ENCODE results near the gene OXSM.

The OXSM gene

DNA sequence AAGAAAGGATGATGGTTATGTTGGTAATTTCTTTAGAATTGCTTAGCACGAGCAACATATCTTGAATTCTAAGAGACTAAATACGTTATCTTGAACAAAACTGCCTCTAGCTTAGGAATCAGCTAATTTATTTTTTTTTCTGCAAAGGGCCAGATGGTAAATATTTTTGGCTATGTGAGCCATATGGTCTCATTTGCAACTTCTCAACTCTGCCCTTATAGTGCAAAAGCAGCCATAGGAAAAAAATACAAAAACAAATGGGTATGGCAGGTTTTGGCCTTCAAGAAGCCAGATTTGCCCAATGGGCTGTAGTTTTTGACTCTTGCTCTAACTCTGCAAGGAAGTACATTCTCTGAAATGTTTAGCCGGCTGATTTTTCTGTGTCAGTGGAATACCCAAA is 11.9 kb downstream of the OXSM start:
- FAIRE-seq = no peak
- no peak for DNase-seq (ENCODE audit: extremely low spot score, insufficient read length, low read depth)

- no peak for DNase-seq (ENCODE audit: extremely low spot score, insufficient read length, low read depth)
- no peak for FAIRE-seq
Observed at GRCh38 chr3:25803833-25804232, 13.9 kb downstream of the OXSM start.

DNA sequence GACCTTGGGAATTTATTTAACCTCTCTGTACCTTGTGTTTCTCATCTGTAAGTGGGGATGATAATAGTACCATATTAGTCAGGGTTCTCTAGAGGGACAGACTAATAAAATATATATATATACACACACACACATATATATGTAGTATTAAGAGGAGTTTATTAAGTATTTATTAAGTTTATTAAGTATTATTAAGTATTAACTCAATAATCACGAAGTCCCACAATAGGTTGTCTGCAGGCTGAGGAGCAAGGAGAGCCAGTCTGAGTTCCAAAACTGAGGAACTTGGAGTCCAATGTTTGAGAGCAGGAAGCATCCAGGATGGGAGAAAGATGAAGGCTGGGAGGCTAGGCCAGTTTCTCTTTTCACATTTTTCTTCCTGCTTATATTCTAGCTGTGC is 14.8 kb downstream of the OXSM start:
- no peak for FAIRE-seq
- no peak for DNase-seq (ENCODE audit: extremely low spot score, insufficient read length, low read depth)

DNA sequence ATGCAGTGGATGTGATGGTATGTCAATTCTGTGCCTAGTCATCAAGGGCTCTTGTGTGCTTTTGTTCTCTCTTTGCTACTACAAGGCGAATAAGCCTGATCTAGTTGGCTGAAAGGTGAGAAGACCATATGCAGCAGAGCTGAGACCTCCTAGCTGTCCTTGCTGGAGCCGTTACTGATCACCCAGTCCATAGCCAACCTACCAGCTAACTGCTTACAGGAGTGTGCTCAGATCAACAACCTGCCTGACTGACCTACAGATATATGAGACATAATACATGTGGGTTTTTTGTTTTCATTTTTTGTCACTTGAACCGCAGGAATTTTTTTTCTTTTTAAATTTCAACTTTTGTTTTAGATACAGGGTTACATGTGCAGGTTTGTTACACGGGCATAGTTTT is 22.8 kb downstream of the OXSM start:
- DNase-seq (ENCODE audit: extremely low spot score, insufficient read length, low read depth) (no peak), FAIRE-seq (no peak)

DNA sequence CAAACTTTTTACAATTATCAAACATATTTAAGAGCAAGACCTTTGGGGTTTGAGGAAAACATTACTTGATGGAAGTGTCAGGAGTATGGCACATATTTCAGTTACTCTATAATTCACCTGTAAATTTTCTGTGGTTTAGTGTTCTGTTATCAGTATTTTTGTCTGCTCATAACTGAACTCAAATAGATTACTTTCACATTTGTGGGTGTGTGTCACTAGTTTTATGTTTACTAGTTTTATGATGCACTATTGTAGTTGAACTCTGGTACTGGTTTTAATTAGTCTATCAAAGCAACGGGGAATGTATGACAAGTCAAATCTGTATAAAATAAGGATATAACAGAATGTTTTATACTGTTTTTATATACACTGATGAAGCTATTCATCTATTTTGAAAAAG is 27.2 kb downstream of the OXSM start:
- FAIRE-seq = no peak
- no peak for DNase-seq (ENCODE audit: extremely low spot score, insufficient read length, low read depth)

- no peak for FAIRE-seq
- DNase-seq (ENCODE audit: extremely low spot score, insufficient read length, low read depth) = no peak
Observed at GRCh38 chr3:25817638-25818037, 27.7 kb downstream of the OXSM start.

- DNase-seq (ENCODE audit: extremely low spot score, insufficient read length, low read depth) = no peak
- no peak for FAIRE-seq
Observed at GRCh38 chr3:25818335-25818734, 28.4 kb downstream of the OXSM start.

DNA sequence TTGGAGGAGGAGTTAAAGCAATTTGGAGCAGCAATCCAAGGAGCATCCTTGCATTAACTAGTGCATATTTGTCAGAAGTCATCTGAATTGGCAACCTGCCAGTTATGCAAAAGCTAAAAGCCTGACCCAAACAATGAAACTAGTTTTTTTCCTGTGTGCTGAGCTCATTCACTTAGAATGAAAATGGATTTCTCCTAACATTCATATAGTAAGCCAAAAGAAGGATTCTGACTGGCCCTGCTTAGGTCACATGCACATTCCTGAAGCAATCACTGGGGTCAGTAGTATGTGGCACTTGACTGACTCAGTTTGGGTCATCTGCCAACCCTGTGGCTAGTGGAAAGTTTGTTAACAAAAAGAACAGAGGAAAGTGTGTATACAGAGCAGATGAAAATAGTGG is 30.5 kb downstream of the OXSM start:
- FAIRE-seq = no peak

DNA sequence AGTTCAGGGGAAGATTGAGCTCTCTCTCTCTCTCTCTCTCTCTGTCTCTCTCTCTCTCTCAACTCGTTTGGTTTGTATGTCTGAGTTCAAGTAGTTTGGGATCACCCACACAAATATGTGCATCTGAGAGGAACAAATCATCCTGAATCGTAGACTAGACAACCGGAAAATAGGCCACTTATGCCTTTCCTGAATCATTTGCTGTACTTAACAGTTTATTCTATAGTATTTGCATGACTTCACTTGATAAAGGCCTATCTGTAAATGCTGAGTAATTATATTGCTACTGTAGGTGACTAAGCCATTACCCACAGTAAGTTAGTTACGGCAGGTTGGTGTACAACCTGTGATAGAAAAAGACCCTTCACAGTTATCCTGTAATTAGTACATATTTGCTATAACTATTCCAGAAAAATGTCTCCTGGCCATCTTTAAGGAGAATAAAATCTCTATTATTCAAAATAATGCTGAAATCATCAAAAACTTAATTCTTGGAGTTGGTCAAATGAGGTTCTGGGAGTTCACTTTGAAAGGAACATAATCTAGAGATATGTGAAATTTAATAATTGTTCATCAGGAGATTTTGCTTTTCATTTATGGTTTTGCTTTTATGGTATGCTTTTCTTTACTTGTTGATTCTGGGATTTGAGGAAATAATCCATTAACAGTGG is 31.1 kb downstream of the OXSM start:
- no peak for DNase-seq (ENCODE audit: extremely low spot score, insufficient read length, low read depth)
- FAIRE-seq = no peak

More for the DNA sequence above, 30.5 kb downstream of the OXSM start:
- no peak for DNase-seq (ENCODE audit: extremely low spot score, insufficient read length, low read depth)

DNA sequence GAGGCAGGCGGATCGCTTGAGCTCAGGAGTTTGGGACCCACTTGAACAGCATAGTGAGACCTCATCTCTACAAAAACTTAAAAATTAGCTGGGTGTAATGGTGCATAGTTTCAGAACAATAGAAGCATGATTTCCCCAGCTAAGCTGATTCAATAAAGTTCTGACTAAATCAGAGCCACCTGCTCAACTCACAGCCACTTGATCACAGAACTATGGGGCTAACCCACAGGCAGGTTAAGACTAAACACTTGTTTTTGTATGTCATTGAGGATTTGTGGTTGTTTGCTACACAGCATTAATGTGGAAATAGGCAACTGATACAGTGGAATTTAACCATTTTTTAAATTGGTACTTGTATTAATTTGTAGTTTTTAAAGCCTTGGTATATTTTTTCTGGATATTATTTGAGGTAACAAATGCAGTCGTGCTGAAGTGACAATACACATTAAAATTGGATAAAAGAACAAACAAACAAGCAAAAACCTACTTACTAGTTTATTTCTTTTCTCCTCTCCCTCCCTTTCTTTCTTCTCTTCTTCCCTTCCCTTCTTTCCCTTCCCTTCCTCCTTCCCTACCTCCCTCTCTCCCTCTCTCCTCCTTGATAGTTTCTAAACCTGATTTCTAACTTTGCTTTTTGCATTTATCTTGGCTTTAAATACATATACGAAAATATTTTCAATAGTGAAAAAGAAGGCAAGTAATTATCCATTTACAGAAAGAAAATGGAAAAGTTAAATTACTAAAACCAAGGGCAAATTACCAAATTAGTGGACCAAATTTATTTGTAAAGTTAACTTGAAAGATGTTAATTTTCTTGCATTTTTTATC is 32.1 kb downstream of the OXSM start:
- FAIRE-seq = no peak
- DNase-seq (ENCODE audit: extremely low spot score, insufficient read length, low read depth) = no peak

GRCh38 chr3:25823314-25823713 is 33.4 kb downstream of the OXSM start:
- no peak for DNase-seq (ENCODE audit: extremely low spot score, insufficient read length, low read depth)
- no peak for FAIRE-seq

DNA sequence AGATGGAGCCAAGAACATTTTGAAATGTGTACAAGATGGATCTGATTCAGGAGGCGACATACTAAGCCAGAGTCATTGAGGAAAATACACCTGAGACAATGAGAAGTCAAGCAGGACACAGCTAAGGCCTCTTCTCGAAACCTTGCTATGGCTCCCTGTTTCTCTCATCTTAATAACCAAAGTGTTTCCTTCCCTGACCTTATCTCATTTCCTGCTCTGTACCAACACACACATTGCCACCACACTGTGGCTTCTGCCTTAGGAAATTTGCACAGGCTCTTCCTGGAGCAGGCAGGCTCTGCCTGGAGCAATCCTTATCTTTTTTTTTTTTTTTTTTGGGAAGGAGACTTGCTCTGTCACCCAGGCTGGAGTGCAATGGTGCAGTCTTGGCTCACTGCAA is 36.6 kb downstream of the OXSM start:
- DNase-seq (ENCODE audit: extremely low spot score, insufficient read length, low read depth) (no peak), FAIRE-seq (no peak)

DNA sequence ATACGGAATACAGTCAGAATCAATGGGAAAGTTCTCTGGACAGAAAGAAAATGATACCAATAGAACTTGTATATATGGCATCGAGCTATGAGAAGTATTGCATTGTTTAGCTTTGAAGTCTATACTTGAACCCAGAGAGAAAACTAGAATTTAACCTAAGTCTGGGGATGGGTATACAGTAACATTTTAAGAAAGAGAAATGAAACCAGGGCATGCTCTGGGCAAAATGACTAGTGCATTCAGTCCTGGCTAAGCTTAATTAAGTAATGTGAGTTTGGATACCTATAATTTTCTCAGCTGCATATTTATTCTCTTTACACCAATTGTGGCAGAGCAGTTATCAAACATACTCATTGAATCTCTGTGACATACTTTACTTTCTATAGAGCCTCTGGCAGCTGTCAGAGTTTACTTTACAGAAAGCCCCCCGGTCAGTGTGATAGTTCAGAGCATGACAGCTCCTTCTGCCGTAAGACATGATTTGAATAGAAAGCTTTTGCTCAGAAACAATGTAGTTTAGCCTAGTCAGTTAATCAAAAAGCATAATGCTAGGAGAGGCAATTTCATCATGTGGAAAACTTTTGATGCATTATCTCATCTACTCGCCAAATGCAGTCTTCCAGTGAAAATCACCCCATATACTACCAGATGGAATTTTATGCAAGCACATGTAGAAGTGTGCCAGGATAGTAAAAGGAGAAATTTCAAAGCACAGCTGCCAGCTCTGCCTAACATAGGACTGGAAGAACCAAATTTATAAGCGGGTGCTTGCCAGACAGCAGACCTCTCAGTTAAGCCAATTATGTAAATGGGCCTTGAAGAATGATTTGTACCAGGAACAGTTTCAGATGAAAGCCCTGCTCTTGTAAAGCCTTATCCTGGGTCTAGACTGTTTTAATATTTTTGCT is 40.7 kb downstream of the OXSM start:
- DNase-seq (ENCODE audit: extremely low spot score, insufficient read length, low read depth) = no peak
- no peak for FAIRE-seq

DNA sequence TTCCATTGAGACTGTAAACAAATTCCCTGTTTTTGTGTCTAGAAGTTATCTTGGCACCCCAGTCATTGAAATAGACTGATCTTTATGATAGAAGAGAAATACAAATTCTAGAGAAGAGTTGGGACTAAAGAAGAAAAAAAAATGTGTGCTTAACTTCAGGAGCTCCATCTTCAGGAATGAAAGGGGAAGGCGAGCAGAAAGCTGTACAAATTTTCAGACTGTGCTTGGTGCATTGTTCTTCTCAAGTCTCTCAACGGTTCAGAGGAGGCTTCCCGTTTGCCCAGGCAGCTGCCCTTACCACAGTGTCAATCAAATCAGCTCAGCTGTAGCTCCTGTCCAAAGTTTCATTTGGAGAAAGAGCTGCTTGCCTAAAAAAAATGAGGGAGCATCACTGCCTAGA is 41.7 kb downstream of the OXSM start:
- FAIRE-seq = peak; percentile 57
- DNase-seq (ENCODE audit: extremely low spot score, insufficient read length, low read depth) = no peak

DNA sequence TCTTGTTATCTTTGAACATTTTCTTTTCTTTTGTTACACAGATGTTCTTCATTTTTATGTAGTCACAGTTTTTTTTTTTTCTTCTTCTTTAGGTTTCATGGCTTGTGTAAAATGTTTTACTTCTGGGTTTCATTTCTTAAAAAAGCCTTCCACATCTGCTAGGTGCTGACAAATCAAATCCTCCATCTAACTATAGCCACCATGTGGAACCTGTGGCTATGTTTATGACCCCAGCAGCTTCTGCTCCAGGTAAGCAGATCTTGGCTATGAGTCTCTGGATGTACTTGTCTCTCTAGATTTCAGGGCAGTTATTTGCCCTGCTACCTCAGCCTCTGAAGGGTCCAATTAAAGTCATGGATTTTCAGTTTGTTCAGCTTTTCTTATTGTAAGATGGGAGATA is 44.5 kb downstream of the OXSM start:
- DNase-seq (ENCODE audit: extremely low spot score, insufficient read length, low read depth) = no peak
- peak; percentile 55 for FAIRE-seq

- DNase-seq (ENCODE audit: extremely low spot score, insufficient read length, low read depth) (no peak), FAIRE-seq (no peak)
Observed at GRCh38 chr3:25836579-25836978, 46.7 kb downstream of the OXSM start.

DNA sequence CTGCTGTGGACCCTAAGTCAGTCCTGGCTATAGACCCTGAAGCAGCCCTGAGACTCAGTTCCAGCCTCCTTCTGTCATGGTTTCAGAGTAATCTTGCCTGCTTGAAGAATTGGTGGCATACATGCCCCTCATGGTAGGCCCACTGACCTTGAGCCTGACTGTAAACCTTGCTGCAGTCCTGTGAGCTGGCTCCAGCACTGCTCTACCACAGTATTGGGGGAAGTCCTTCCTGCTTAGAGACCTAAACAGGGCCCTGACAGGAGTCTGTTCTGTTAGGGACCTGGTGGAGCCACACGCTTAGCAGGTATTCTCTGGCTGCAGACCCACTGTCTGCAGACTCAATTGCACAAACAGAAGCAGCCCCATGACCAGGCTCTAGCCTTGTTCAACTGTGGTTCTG is 47.1 kb downstream of the OXSM start:
- DNase-seq (ENCODE audit: extremely low spot score, insufficient read length, low read depth) = no peak
- FAIRE-seq = no peak

- DNase-seq (ENCODE audit: extremely low spot score, insufficient read length, low read depth) (no peak), FAIRE-seq (no peak)
Observed at GRCh38 chr3:25840099-25840498, 50.2 kb downstream of the OXSM start.

- FAIRE-seq (no peak), DNase-seq (ENCODE audit: extremely low spot score, insufficient read length, low read depth) (no peak)
Observed at GRCh38 chr3:25843332-25843731, 53.4 kb downstream of the OXSM start.

Measured in GM18507 (cell line).